Erythroblast (primary cell): ENCODE data around the gene H6PD.

Experiments
- GATA1 ChIP-seq: IDR thresholded peaks from 2 replicates; pipeline ENCODE4 v1.6.1; 2011; ENCODE audit warnings: low read depth, mild to moderate bottlenecking, control low read depth, low read length, moderate library complexity
- POLR2A ChIP-seq: IDR thresholded peaks from 2 replicates; pipeline ENCODE4 v1.6.1; 2011; ENCODE audit warnings: mild to moderate bottlenecking, low read length

DNA sequence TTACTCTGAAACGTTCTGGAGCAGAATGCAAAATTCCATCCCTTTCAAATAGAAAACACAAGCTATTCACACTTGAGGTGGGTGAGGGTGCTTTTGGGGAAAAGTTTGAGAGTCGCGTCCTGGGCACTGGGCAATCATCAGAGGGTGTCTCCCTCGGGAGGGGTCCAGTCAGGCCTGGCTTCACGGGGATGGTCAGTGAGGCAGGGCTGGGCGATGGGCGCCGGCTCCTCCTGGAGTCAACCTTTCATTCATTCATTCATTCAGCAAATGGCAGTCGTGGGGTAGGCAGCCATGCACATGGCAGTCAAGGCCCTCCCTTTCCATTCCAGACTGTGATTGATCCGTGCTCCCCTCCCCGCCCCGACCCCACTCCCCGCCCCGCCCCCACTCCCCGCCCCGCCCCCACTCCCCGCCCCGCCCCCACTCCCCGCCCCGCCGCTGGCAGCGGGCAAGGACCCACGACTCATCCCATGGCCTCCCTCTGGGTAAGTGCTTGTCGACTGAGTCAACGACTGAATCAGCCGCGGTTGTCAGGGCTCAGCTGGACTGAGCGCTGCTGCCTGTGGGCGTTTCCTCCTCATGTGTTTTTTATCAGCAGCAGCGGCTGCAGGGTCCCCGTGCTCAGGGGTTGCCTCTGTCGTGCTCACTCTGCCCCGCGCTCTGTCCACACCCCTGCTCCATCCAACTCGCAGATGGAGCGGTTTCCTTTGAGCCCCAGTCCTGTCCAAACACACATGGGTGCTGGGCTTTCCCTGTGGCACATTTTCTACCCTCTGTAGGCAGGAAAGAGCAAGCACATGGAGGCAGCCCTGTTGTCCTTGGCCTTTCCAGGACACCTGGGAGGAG, 45.7 kb downstream of the H6PD start:
- no peak for TF ChIP-seq POLR2A
- no peak for TF ChIP-seq GATA1
